Ishikawa (cell line): ENCODE data around the gene AARS2.

Experiments
- CEBPB ChIP-seq: IDR thresholded peaks from 2 replicates; pipeline ENCODE4 v1.6.1; 2012
- CREB1 ChIP-seq: IDR thresholded peaks from 2 replicates; pipeline ENCODE4 v1.6.1; 2012; ENCODE audit warnings: low read depth
- EGR1 ChIP-seq: IDR thresholded peaks from 2 replicates; pipeline ENCODE4 v1.6.1; 2012
- EP300 ChIP-seq: IDR thresholded peaks from 2 replicates; pipeline ENCODE4 v1.6.1; 2012; ENCODE audit warnings: borderline replicate concordance
- FOXM1 ChIP-seq: IDR thresholded peaks from 2 replicates; pipeline ENCODE4 v1.6.1; 2012; ENCODE audit warnings: low read depth, borderline replicate concordance
- NFIC ChIP-seq: IDR thresholded peaks from 2 replicates; pipeline ENCODE4 v1.6.1; 2012
- RAD21 ChIP-seq: IDR thresholded peaks from 2 replicates; pipeline ENCODE4 v1.6.1; 2012; ENCODE audit warnings: low read depth
- TAF1 ChIP-seq: IDR thresholded peaks from 2 replicates; pipeline ENCODE4 v1.6.1; 2012; ENCODE audit warnings: low read depth, mild to moderate bottlenecking
- TCF12 ChIP-seq: IDR thresholded peaks from 2 replicates; pipeline ENCODE4 v1.6.1; 2012; ENCODE audit warnings: low read depth
- USF1 ChIP-seq: IDR thresholded peaks from 2 replicates; pipeline ENCODE4 v1.6.1; 2012
- YY1 ChIP-seq: IDR thresholded peaks from 2 replicates; pipeline ENCODE4 v1.6.1; 2012; ENCODE audit warnings: low read depth
- ZBTB7A ChIP-seq: IDR thresholded peaks from 2 replicates; pipeline ENCODE4 v1.6.1; 2012; ENCODE audit warnings: low read depth
- TF ChIP-seq, protein P1 (sequence below): IDR thresholded peaks from 2 replicates; pipeline ENCODE4 v1.6.1; 2012
- TF ChIP-seq, protein P2 (sequence below): IDR thresholded peaks from 2 replicates; pipeline ENCODE4 v1.6.1; 2012; ENCODE audit warnings: low read depth, mild to moderate bottlenecking

AARS2 gene

GRCh38 chr6:44342052-44342451, 28.9 kb upstream of the AARS2 start:
- TF ChIP-seq, protein P1, sequence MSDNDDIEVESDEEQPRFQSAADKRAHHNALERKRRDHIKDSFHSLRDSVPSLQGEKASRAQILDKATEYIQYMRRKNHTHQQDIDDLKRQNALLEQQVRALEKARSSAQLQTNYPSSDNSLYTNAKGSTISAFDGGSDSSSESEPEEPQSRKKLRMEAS = no peak
- TF ChIP-seq FOXM1 (no peak), ZBTB7A (no peak), TCF12 (no peak), CREB1 (no peak), RAD21 (no peak), TAF1 (no peak)
- TF ChIP-seq, protein P2, sequence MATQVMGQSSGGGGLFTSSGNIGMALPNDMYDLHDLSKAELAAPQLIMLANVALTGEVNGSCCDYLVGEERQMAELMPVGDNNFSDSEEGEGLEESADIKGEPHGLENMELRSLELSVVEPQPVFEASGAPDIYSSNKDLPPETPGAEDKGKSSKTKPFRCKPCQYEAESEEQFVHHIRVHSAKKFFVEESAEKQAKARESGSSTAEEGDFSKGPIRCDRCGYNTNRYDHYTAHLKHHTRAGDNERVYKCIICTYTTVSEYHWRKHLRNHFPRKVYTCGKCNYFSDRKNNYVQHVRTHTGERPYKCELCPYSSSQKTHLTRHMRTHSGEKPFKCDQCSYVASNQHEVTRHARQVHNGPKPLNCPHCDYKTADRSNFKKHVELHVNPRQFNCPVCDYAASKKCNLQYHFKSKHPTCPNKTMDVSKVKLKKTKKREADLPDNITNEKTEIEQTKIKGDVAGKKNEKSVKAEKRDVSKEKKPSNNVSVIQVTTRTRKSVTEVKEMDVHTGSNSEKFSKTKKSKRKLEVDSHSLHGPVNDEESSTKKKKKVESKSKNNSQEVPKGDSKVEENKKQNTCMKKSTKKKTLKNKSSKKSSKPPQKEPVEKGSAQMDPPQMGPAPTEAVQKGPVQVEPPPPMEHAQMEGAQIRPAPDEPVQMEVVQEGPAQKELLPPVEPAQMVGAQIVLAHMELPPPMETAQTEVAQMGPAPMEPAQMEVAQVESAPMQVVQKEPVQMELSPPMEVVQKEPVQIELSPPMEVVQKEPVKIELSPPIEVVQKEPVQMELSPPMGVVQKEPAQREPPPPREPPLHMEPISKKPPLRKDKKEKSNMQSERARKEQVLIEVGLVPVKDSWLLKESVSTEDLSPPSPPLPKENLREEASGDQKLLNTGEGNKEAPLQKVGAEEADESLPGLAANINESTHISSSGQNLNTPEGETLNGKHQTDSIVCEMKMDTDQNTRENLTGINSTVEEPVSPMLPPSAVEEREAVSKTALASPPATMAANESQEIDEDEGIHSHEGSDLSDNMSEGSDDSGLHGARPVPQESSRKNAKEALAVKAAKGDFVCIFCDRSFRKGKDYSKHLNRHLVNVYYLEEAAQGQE = no peak

DNA sequence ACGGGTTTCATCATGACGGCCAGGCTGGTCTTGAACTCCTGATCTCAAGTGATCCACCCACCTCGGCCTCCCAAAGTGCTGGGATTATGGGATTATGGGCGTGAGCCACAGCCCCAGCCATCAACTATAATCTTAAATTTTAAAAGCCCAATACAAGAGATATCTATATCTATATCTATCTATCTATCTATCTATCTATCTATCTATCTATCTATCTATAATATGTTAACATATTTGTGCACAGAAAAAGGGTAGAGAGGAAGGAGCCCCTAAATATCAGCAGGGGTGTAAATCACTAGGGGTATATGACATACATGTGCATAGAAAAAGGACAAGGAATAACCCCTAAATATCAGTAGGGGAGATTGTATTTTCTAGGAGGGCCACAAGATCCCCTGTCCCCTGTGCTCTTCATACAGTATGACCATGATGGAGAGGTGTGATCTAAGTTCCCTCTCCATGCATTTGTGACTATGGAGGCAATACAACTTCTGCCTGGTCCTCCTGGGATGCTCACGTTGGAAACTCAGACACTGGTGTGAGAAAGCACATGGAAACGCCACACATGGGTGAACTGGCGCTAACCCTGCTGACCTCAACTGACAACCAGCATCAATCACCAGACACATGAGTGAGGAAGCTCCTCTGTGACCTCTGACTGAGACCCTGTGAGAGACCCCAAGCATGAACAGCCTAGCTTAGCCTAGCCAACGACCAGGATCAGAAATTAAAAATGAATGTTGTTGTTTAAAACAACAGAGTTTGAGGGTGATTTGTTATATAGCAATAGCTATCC, 28.1 kb upstream of the AARS2 start:
- TF ChIP-seq TCF12 = no peak
- TF ChIP-seq, protein P2 = no peak
- TF ChIP-seq FOXM1 = no peak
- TF ChIP-seq, protein P1 = no peak
- no peak for TF ChIP-seq CREB1
- TF ChIP-seq USF1 = no peak

- no peak for TF ChIP-seq NFIC
- no peak for TF ChIP-seq YY1
- TF ChIP-seq TCF12 = no peak
- no peak for TF ChIP-seq CEBPB
Observed at GRCh38 chr6:44339763-44340625, 26.8 kb upstream of the AARS2 start.

DNA sequence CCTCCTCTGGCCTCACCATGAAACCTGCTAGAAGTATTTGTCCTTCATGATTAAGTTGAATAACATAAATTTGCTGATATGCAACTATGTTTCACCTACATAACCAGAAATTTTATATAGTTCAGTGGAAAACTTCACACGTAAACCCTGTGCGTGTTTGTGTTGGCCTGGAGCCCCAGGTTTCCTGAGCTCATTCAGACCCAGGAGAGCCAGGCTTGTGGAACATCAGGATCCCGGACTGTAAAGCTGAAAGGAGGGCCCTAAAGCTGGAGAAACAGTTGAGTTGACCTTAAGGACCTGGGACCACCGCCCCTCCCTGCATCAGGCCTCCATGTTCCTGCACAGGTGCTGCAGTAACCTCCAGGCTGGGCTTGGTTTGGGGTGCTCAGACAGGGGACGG, 26.2 kb upstream of the AARS2 start:
- TF ChIP-seq RAD21 (no peak), EGR1 (no peak), NFIC (no peak), USF1 (no peak), TCF12 (no peak), EP300 (no peak), YY1 (no peak), CEBPB (no peak), CREB1 (no peak)
- TF ChIP-seq, protein P1 = no peak
- TF ChIP-seq, protein P2 = no peak
